Stimulated activated CD4-positive, alpha-beta T cell treated with anti-CD3 and anti-CD28 coated beads, Interleukin-2, amount 100 ng/mL, for 24 hours (primary cell): ENCODE results near the gene TBC1D3L.
"Not testable (repeated sequence)": the region's sequence is repeated elsewhere in the genome, so short reads cannot be mapped to it uniquely, and the experiment has no call there.

ENCODE experiments used
- DNase-seq, 2 donors: peaks; one replicate each; pipeline ENCODE4 v3.0.0-alpha.2; 2020

TBC1D3L gene

GRCh38 chr17:37988960-37989359 is at the start of gene TBC1D3L:
TSS of gene TBC1D3L (minus strand) at chr17:37989060. CDS start at chr17:37987520, 1,540 bp downstream.
- DNase-seq, result not testable (repeated sequence)

- DNase-seq, result not testable (repeated sequence)
Observed at GRCh38 chr17:38003676-38004075, 14.8 kb upstream of the TBC1D3L start, which contains the start of gene TBC1D3D. TSS of gene TBC1D3D (plus strand) at chr17:38003976. CDS start at chr17:38005561, 1,585 bp downstream.
